Hippocampal formation (tissue), 2 donors: ENCODE results near the gene TRIM59.

Experiments used
- DNase-seq, 2 donors: peaks; one replicate each; lab custom pipeline; 2025; lab: John Stamatoyannopoulos, UW

TRIM59 gene

GRCh38 chr3:160403028-160403545 is 46.5 kb downstream of the TRIM59 start:
- DNase-seq, result no peak

DNA sequence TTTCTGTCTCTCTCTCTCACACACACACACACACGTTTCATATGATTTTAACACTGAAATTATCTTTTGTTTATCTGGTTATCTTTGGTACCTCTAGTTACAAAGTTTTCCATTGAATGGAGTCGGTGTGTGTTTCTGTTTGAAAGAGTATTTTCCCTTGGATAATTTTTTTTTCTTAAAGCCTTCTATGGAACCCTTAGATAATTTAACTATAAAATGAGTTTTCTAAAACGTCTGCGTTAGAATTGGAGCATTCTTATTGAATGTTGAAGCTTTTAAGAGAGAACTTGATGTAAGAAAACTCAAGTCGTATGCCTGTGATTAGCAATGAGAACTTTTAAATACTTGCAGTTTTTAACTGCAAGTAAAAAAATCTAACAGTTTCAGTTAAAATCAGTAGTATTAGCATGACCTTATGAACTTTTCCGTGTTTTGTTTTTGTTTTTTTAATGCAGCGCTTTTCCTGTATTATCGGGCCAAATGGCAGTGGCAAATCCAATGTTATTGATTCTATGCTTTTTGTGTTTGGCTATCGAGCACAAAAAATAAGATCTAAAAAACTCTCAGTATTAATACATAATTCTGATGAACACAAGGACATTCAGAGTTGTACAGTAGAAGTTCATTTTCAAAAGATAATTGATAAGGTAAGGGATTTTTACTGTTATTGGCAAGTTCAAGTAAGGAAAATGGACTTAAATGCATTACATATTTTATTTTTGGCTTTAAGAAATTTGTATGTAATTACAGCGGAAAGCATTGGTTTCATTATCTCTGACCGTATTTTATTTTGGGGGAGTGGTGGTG is 47.2 kb downstream of the TRIM59 start:
- no peak for DNase-seq

DNA sequence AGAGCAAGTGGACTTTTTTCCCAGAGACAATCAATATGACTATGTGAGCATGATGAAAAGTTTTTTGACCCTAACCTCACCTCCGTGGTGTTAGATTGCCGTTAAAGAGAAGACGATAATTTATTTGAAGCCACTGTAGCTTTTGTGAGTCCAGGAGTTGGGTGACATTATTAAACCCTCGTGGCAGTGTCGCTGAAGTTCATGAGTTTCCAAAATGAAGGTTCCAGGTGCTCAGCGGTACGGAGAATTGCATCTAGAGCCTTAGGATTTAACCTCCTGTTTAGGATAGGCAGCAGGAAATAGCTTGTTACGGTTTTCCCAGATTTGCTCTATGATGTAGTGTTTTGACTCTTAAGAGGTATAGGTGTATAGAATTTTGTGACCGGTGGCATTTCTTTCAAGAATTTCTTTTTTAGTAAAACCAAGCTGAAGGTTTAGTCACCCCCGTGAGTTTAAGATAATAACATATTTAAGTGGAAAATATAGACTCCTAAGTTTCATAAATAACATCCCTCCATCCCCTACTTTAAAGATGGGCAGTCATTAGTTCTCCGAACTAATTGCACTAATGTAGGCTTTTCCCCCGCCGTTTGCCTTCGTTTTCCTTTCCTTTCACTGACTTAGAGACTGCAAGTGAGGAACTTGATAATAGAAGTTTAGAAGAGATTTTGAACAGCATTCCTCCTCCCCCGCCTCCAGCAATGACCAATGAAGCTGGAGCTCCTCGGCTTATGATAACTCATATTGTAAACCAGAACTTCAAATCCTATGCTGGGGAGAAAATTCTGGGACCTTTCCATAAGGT is 48.1 kb downstream of the TRIM59 start:
- DNase-seq, result no peak

DNA sequence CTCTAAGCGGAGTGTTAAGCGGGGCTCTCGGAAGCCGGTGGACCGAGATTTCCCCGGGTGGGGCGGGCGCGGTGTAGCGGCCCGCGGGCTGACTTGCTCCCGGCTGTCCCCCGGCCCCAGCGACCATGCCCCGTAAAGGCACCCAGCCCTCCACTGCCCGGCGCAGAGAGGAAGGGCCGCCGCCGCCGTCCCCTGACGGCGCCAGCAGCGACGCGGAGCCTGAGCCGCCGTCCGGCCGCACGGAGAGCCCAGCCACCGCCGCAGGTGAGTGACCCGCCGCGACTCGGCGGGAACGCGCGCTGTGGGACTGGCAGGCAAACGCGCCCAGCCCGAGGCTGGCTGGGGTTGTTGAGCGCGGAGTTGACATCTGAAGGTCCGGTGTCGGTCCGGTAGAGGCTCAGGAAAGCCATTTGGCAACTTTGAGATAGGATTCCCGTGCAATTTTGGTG is 48.9 kb downstream of the TRIM59 start:
- DNase-seq, result no peak

- DNase-seq, result no peak
Observed at GRCh38 chr3:160400030-160400701, 49.4 kb downstream of the TRIM59 start.

- DNase-seq, result peak; percentile 83 to 95
Observed at GRCh38 chr3:160399125-160400029, 50.2 kb downstream of the TRIM59 start, which contains the start of the genes IFT80 and SMC4. IFT80 (minus strand) TSS chr3:160399225; CDS start chr3:160384600, 14,625 bp downstream. SMC4 (plus strand) TSS chr3:160399650; CDS start chr3:160400827, 1,177 bp downstream.

- DNase-seq, result no peak
Observed at GRCh38 chr3:160398820-160399124, 50.8 kb downstream of the TRIM59 start.

- DNase-seq, result no peak
Observed at GRCh38 chr3:160395297-160395696, 54.3 kb downstream of the TRIM59 start.

GRCh38 chr3:160394009-160394392 is 55.6 kb downstream of the TRIM59 start:
- no peak for DNase-seq

DNA sequence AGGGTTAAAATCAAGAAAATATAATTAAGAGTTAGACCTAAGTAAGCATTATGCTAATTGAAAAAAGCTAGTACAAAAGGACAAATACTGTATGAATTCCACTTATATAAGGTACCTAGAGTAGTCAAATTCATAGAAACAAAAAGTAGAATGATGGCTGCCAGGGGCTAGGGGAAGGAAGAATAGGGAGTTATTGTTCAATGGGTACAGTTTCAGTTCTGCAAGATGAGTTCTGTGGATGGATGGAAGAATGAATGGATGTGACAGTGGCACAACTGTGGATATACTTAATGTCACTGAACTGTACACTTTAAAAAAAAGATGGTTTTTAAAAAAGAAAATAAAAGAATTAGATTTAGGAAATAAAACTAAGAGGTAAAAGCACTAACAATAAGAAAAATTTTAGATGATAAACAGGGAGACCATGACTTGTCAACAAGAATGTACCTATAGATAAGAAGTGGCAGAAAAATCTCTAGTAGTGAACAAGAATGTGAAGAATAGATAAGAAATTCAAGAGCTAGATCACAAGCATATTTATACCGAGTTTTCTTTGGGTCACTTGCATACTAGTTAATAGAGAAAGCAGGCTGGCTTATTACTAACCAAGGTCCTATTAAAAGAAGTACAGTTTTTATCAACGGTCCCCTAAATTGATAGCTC is 56.1 kb downstream of the TRIM59 start:
- DNase-seq, result no peak

GRCh38 chr3:160392798-160393197 is 56.8 kb downstream of the TRIM59 start:
- DNase-seq, result no peak

DNA sequence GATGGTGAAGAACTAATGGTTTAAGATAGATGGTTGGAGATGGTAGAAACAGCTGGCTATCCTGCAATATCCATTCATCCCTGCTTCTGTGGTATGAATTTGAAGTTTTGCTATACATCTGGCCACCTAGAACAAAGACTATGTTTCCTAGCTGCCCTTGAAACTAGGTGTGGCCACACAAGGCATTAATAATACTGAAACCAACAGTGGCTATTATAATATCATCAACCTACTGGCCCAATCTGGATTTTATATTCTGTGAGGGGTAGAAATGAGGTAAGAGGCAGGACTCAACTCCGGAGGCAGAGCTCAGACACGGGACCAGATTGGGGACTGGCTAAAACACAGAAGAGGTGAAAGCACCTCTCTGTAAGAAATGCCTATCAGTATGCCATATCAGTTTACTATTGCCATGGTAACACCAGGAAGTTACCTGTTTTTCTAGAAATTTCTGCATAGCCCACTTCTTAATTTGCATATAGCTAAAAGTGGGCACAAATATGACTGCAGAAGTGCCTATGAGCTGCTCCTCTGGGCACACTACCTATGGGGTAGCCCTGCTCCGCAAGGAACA is 58.9 kb downstream of the TRIM59 start:
- DNase-seq, result no peak
